22Rv1 (cell line): ENCODE measurements around the gene COCH.

Source experiments
- H3K27ac ChIP-seq: fragments of 450-650 bp; 2 replicates; pipeline ENCODE4 v1.5.1; 2017
- CTCF ChIP-seq: fragments of 450-650 bp; IDR thresholded peaks from 2 replicates; pipeline ENCODE4 v1.5.1; 2017; ENCODE audit warnings: mild to moderate bottlenecking
- ZFX ChIP-seq: fragments of 450-650 bp; IDR thresholded peaks from 2 replicates; pipeline ENCODE4 v1.6.1; 2017; ENCODE audit warnings: antibody characterized with exemption, borderline replicate concordance

COCH gene

GRCh38 chr14:30876692-30877091 lies 2.3 kb downstream of the COCH start:
- H3K27ac ChIP-seq = no peak overlapping the region
- TF ChIP-seq ZFX = no peak
- no peak for TF ChIP-seq CTCF

- no peak overlapping the region for H3K27ac ChIP-seq
- TF ChIP-seq CTCF = no peak
- no peak for TF ChIP-seq ZFX
These were observed 8.1 kb downstream of the COCH start for GRCh38 chr14:30882431-30882830.

GRCh38 chr14:30883508-30884294 lies 9.3 kb downstream of the COCH start:
- TF ChIP-seq ZFX (no peak), CTCF (no peak)
- H3K27ac ChIP-seq = no peak overlapping the region

- no peak overlapping the region for H3K27ac ChIP-seq
- TF ChIP-seq CTCF = no peak
- TF ChIP-seq ZFX = no peak
These were observed 10.5 kb downstream of the COCH start for GRCh38 chr14:30884901-30885300.

GRCh38 chr14:30885840-30886740 lies 11.7 kb downstream of the COCH start:
- no peak overlapping the region for H3K27ac ChIP-seq

GRCh38 chr14:30888480-30889243 lies 14.3 kb downstream of the COCH start:
- TF ChIP-seq ZFX (no peak), CTCF (no peak)
- no peak overlapping the region for H3K27ac ChIP-seq

More at GRCh38 chr14:30885840-30886740, 11.7 kb downstream of the COCH start:
- TF ChIP-seq CTCF (no peak), ZFX (no peak)

GRCh38 chr14:30889244-30889594 lies 14.9 kb downstream of the COCH start:
- no peak overlapping the region for H3K27ac ChIP-seq
- no peak for TF ChIP-seq ZFX
- no peak for TF ChIP-seq CTCF
